Prostate gland (tissue), 2 donors: Measurements from ENCODE around the gene RETREG3. TPM values are rescaled to one million over a fixed set of nuclear protein-coding genes. Genes with fewer than 3 reads are reported as not detected.

Experiments used
- DNase-seq: peaks from one replicate; pipeline ENCODE4 v3.0.0-alpha.2; 2019; ENCODE audit warnings: low spot score
- H3K27ac ChIP-seq, 2 donors: fragments of 200-600 bp; sonication (generic); 2 replicates each; pipeline ENCODE4 v1.5.1; 2017 to 2019
- H3K27me3 ChIP-seq: fragments of 200-600 bp; sonication (generic); replicated peaks from 2 replicates; pipeline ENCODE4 v1.5.1; 2019; ENCODE audit not compliant: insufficient read depth
- H3K36me3 ChIP-seq, 2 donors: fragments of 200-600 bp; sonication (generic); 1 replicate in 1 of 2; 2 replicates in 1 of 2; pipeline versions ENCODE4 v1.5.1 to v1.8.1; 2017 to 2019
- H3K4me1 ChIP-seq: fragments of 200-600 bp; sonication (generic); replicated peaks from 2 replicates; pipeline ENCODE4 v1.5.1; 2019
- H3K4me3 ChIP-seq, 2 donors: fragments of 200-600 bp; sonication (generic); 2 replicates each; pipeline ENCODE4 v1.5.1; 2017 to 2019
- H3K9me3 ChIP-seq: fragments of 200-600 bp; sonication (generic); 2 replicates; pipeline ENCODE4 v1.5.1; 2017
- CTCF ChIP-seq, 4 experiments: fragments of 200-600 bp in 2 of 4; fragments of 450-650 bp in 2 of 4; sonication (generic) in 2 of 4; IDR thresholded peaks; 1 replicate in 3 of 4; 2 replicates in 1 of 4; pipeline ENCODE4 v1.5.1; 2016 to 2019; ENCODE audit warnings: antibody characterized with exemption in 4 of 4, mild to moderate bottlenecking in 2 of 4, moderate library complexity in 2 of 4
- POLR2A ChIP-seq: fragments of 450-650 bp; IDR thresholded peaks from one replicate; pipeline ENCODE4 v1.6.1; 2016; ENCODE audit warnings: antibody characterized with exemption, mild to moderate bottlenecking
- POLR2AphosphoS5 ChIP-seq: sonication (generic); formaldehyde crosslinking; IDR thresholded peaks from one replicate; pipeline ENCODE4 v1.6.1; 2017; ENCODE audit warnings: antibody characterized with exemption
- WGBS: methylation state at CpG from one replicate; pipeline ENCODE4 v1.1.5; 2018; 5-methylcytosine and 5-hydroxymethylcytosine counted together
- intact Hi-C: fragments of 100-400 bp; cut with DNase I; formaldehyde crosslinking; loops from one replicate; pipeline ENCODE4 v1.14.2; 2022
- total RNA-seq, 2 donors: library from RNA; depleted of rRNA; stranded (reverse); fragments of >200 nt; gene quantifications; one replicate each; pipeline ENCODE4 v1.1.0, GENCODE V29; 2016

The RETREG3 gene
- total RNA-seq, 2 donors from 2014 or later, result 92.8 to 126 TPM

DNA sequence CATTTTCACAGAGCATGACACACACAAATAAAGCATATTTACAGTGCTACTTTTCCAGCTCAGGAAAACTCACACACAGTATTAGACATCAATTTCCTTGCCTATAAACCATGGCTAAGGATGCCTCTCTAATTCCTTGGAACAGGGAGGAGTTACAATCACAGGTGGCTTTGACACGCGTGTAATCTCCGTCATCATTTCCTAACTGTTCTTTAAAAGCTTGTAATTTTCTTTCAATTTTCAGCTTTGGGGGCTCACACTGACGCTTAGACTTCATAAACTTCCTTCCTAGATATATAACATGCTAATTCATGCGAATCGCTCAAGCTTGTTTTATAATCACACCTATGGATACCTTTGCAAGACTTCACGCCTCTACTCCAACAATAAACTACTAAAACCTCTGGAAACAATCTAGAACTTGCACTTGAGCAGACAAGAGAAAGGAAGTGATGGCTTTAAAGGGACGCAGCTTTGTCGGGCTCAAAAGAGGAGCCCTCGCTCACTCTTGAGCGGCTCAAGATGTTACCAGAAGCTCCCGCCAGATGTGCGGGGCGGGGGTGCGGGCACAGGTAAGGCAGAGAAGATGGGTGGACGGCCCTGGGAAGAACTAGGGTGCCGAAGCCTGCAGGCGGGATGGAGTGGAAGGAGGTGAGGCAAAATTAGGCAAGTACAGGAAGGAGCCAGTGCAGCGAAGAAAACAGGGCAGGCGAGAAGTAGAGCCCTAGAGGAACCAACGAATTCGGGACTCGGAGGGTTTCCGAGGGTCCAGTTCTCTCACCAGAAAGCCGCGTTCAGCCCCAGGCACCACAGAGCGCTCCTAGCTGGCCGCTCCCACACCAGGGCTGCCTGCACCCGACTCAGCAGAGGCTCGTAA, 631 bp downstream of the RETREG3 start:
- intact Hi-C loops, result loop anchor here (5.0 kb wide), 2 partner anchors 49 to 69 kb away; partner anchors contain the start of genes PLEKHH3 and TUBG2
- H3K27ac ChIP-seq, result peak overlapping the region; percentile 92 to 93
- no peak for TF ChIP-seq POLR2AphosphoS5
- TF ChIP-seq POLR2A, result no peak
- no peak for TF ChIP-seq CTCF (IDR thresholded peaks at IDR 0.05)
- WGBS, result under 1% methylated on average over 30 of the region's 30 CpGs
- no peak for DNase-seq
- no peaks in the 10 kb centered on the region for H3K4me1 ChIP-seq
- peaks cover 0 to 5% of the 10 kb centered on the region in 2 donors for H3K36me3 ChIP-seq
- no peaks in the 10 kb centered on the region for H3K9me3 ChIP-seq
- peak overlapping the region; percentile 70 to 85 for H3K4me3 ChIP-seq
- no peaks in the 10 kb centered on the region for H3K27me3 ChIP-seq

GRCh38 chr17:42607769-42608168, 1.4 kb downstream of the RETREG3 start:
- H3K36me3 ChIP-seq, result peaks cover 0 to 5% of the 10 kb centered on the region in 2 donors
- TF ChIP-seq CTCF (IDR thresholded peaks at IDR 0.05), result no peak
- TF ChIP-seq POLR2AphosphoS5, result no peak
- TF ChIP-seq POLR2A, result no peak
- H3K4me1 ChIP-seq, result no peaks in the 10 kb centered on the region
- DNase-seq, result no peak
- no peaks in the 10 kb centered on the region for H3K9me3 ChIP-seq
- H3K4me3 ChIP-seq, result peak overlapping the region in 1 of 2 donors; percentile 85
- H3K27ac ChIP-seq, result peak overlapping the region; percentile 92 to 93
- WGBS, result 27% methylated on average over 3 of the region's 3 CpGs
- H3K27me3 ChIP-seq, result no peaks in the 10 kb centered on the region
- intact Hi-C loops, result loop anchor here (5.0 kb wide), 2 partner anchors 50 to 70 kb away; partner anchors contain the start of genes PLEKHH3 and TUBG2

- Histone ChIP-seq H3K9me3 (no peaks in the 10 kb centered on the region), H3K4me1 (no peaks in the 10 kb centered on the region), H3K27ac (no peak overlapping the region), H3K4me3 (no peak overlapping the region), H3K36me3 (no peaks in the 10 kb centered on the region), H3K27me3 (no peaks in the 10 kb centered on the region)
- WGBS, result 92% methylated on average over 7 of the region's 7 CpGs
- intact Hi-C loops, result no loop called here
- DNase-seq, result no peak
- no peak for TF ChIP-seq CTCF (IDR thresholded peaks at IDR 0.05)
- no peak for TF ChIP-seq POLR2A
- TF ChIP-seq POLR2AphosphoS5, result no peak
Measured at GRCh38 chr17:42603318-42603717, 5.9 kb downstream of the RETREG3 start.

DNA sequence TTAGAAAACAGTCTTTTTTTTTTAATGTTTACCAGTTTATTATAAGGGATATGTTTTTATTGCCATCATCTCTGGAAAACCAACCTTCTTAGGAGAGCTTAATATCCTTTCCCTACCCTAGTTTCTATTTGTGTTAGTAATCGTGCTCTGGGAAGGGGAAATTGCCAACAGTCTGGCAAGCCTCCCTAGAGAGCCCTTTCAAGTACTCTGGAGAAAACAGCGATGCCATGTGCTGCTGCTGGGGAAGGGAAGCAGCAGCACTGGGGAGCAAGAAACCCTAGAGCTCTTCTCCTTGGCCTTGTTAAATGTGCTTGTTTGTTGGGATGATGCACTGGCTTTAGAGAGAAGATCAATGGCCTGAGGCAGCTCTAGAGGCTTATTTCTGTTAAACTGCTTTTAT, 10.3 kb downstream of the RETREG3 start:
- Histone ChIP-seq H3K27ac (no peak overlapping the region), H3K36me3 (no peaks in the 10 kb centered on the region), H3K27me3 (no peaks in the 10 kb centered on the region), H3K9me3 (no peaks in the 10 kb centered on the region), H3K4me1 (no peaks in the 10 kb centered on the region), H3K4me3 (no peak overlapping the region)
- no peak for DNase-seq
- no peak for TF ChIP-seq CTCF (IDR thresholded peaks at IDR 0.05)
- TF ChIP-seq POLR2A, result no peak
- no peak for TF ChIP-seq POLR2AphosphoS5
- WGBS, result 15% methylated on average over 2 of the region's 2 CpGs
- intact Hi-C loops, result no loop called here
